WTC11 (cell line): ENCODE results near the gene PLEK. TPM values are rescaled to one million over a fixed set of nuclear protein-coding genes. Genes with fewer than 3 reads are reported as not detected.

ENCODE experiments used
- ATAC-seq: fragments of 200-7000 bp; cut with Tn5 transposase; 2 replicates; pipeline ENCODE4 v1.10.0; 2021; ENCODE audit warnings: mild to moderate bottlenecking, moderate library complexity
- CTCF ChIA-PET: fragments of 300-600 bp; sonication (Branson Sonifier 250); formaldehyde crosslinking; loops from one replicate; lab custom pipeline; 2021; ENCODE audit warnings: antibody characterized with exemption; lab: Charles Lee
- POLR2A ChIA-PET: fragments of 350-600 bp; sonication (Branson Sonifier 250); formaldehyde crosslinking; loops from one replicate; lab custom pipeline; 2021; ENCODE audit warnings: antibody characterized with exemption; lab: Charles Lee
- DNase-seq: peaks from one replicate; pipeline ENCODE4 v3.0.0; 2021; ENCODE audit warnings: low spot score
- H3K27ac Mint-ChIP-seq: 2 replicates; pipeline ENCODE4 v1.8.0; 2021; ENCODE audit warnings: mixed read lengths
- H3K27me3 Mint-ChIP-seq: 2 replicates; pipeline ENCODE4 v1.8.0; 2021; ENCODE audit warnings: low read depth, mild to moderate bottlenecking, moderate library complexity, mixed read lengths
- H3K36me3 Mint-ChIP-seq: 2 replicates; pipeline ENCODE4 v1.8.0; 2021; ENCODE audit warnings: mixed read lengths
- H3K4me1 Mint-ChIP-seq: 2 replicates; pipeline ENCODE4 v1.8.0; 2022; ENCODE audit warnings: mixed read lengths
- H3K4me3 Mint-ChIP-seq: 2 replicates; pipeline ENCODE4 v1.8.0; 2021; ENCODE audit warnings: mild to moderate bottlenecking, moderate library complexity, mixed read lengths
- H3K9me3 Mint-ChIP-seq: 2 replicates; pipeline ENCODE4 v1.8.0; 2021; ENCODE audit warnings: mixed read lengths
- AFF4 ChIP-seq: sonication (generic); formaldehyde crosslinking; IDR thresholded peaks from 2 replicates; pipeline ENCODE4 v1.8.1; 2023; ENCODE audit warnings: mild to moderate bottlenecking, missing genetic modification reagents, borderline replicate concordance
- ATF1 ChIP-seq: sonication (generic); formaldehyde crosslinking; IDR thresholded peaks from 2 replicates; pipeline ENCODE4 v1.8.1; 2023; ENCODE audit warnings: mild to moderate bottlenecking, moderate library complexity, missing genetic modification reagents
- E2F1 ChIP-seq: sonication (generic); formaldehyde crosslinking; IDR thresholded peaks from 2 replicates; pipeline ENCODE4 v1.8.0; 2022; ENCODE audit warnings: mild to moderate bottlenecking, missing genetic modification reagents
- E2F5 ChIP-seq: sonication (generic); formaldehyde crosslinking; IDR thresholded peaks from 2 replicates; pipeline ENCODE4 v1.8.1; 2022; ENCODE audit warnings: mild to moderate bottlenecking, moderate library complexity, missing genetic modification reagents
- GTF2I ChIP-seq: fragments of 250-450 bp; sonication (Bioruptor Pico); conservative IDR thresholded peaks from 2 replicates; pipeline ENCODE4 v1.4.0; 2021; ENCODE audit warnings: mild to moderate bottlenecking
- NR1H2 ChIP-seq: sonication (generic); formaldehyde crosslinking; IDR thresholded peaks from 2 replicates; pipeline ENCODE4 v1.9.0; 2021; ENCODE audit warnings: mild to moderate bottlenecking, moderate library complexity, missing genetic modification reagents
- NR2C2 ChIP-seq: sonication (generic); formaldehyde crosslinking; IDR thresholded peaks from 2 replicates; pipeline ENCODE4 v1.8.0; 2022; ENCODE audit warnings: mild to moderate bottlenecking, missing genetic modification reagents
- SMAD3 ChIP-seq: sonication (generic); formaldehyde crosslinking; IDR thresholded peaks from 2 replicates; pipeline ENCODE4 v1.8.0; 2022; ENCODE audit warnings: missing genetic modification reagents, mild to moderate bottlenecking, borderline replicate concordance
- TEAD1 ChIP-seq: sonication (generic); formaldehyde crosslinking; IDR thresholded peaks from 2 replicates; pipeline ENCODE4 v1.8.0; 2022; ENCODE audit warnings: mild to moderate bottlenecking, missing genetic modification reagents
- ZNF219 ChIP-seq: sonication (generic); formaldehyde crosslinking; IDR thresholded peaks from 2 replicates; pipeline ENCODE4 v1.8.0; 2023; ENCODE audit warnings: missing genetic modification reagents, mild to moderate bottlenecking, borderline replicate concordance
- ZNF232 ChIP-seq: sonication (generic); formaldehyde crosslinking; IDR thresholded peaks from 2 replicates; pipeline ENCODE4 v1.8.0; 2022; ENCODE audit warnings: mild to moderate bottlenecking, missing genetic modification reagents
- ZNF263 ChIP-seq: sonication (generic); formaldehyde crosslinking; IDR thresholded peaks from 2 replicates; pipeline ENCODE4 v1.8.1; 2022; ENCODE audit warnings: low read depth, mild to moderate bottlenecking, moderate library complexity, missing genetic modification reagents
- ZNF532 ChIP-seq: fragments of 250-450 bp; sonication (Bioruptor Pico); IDR thresholded peaks from 2 replicates; pipeline ENCODE4 v1.9.0; 2021; ENCODE audit warnings: mild to moderate bottlenecking, borderline replicate concordance
- total RNA-seq: library from RNA; stranded (reverse); gene quantifications from 3 replicates; pipeline ENCODE4 v1.2.3, GENCODE V29; 2021

PLEK gene
- total RNA-seq, 1 experiment from 2014 or later, result 0.26 TPM

GRCh38 chr2:68386365-68386764 is 21.3 kb downstream of the PLEK start (continued):
- TF ChIP-seq AFF4 (CRISPR knock-in tag), result no peak
- TF ChIP-seq ATF1 (CRISPR knock-in tag), result no peak
- no peak for TF ChIP-seq NR2C2 (CRISPR knock-in tag)
- no peak for TF ChIP-seq ZNF532
- no peak for TF ChIP-seq E2F5 (CRISPR knock-in tag)
- TF ChIP-seq SMAD3, result no peak
- no peak for TF ChIP-seq TEAD1

- no peak overlapping the region for H3K4me3 Mint-ChIP-seq
- H3K36me3 Mint-ChIP-seq, result no peaks in the 10 kb centered on the region
- POLR2A ChIA-PET, result no interaction called here
- H3K9me3 Mint-ChIP-seq, result no peaks in the 10 kb centered on the region
- peaks cover 3% of the 10 kb centered on the region; the same call in 1 of the 2 replicates for H3K4me1 Mint-ChIP-seq
- H3K27ac Mint-ChIP-seq, result no peak overlapping the region
- ATAC-seq (no peak), DNase-seq (no peak)
- peaks cover 16% of the 10 kb centered on the region for H3K27me3 Mint-ChIP-seq
- CTCF ChIA-PET, result interaction anchor here (1.3 kb wide), 1 partner anchor 30 kb away, joined by 4 read pairs; no protein-coding TSS in a partner anchor
- TF ChIP-seq E2F1 (CRISPR knock-in tag) (no peak), ZNF232 (CRISPR knock-in tag) (no peak), NR1H2 (no peak), ZNF219 (CRISPR knock-in tag) (no peak), ZNF263 (CRISPR knock-in tag) (no peak), ATF1 (CRISPR knock-in tag) (no peak), E2F5 (CRISPR knock-in tag) (no peak), GTF2I (no peak)
Measured at GRCh38 chr2:68387408-68388350, 22.6 kb downstream of the PLEK start.
